IPS-18a (cell line): Measurements from ENCODE around the gene WDPCP.
"Not testable (repeated sequence)": the region's sequence is repeated elsewhere in the genome, so short reads cannot be mapped to it uniquely, and the experiment has no call there.

Experiments used
- H3K27ac ChIP-seq: one replicate; pipeline ENCODE4 v1.5.1; 2013; ENCODE audit warnings: low read length
- H3K27me3 ChIP-seq: one replicate; pipeline ENCODE4 v1.6.1; 2013; ENCODE audit warnings: mild to moderate bottlenecking, low read length; ENCODE audit not compliant: control insufficient read depth, insufficient read depth
- H3K36me3 ChIP-seq: one replicate; pipeline ENCODE4 v1.6.1; 2013; ENCODE audit warnings: low read depth, low read length; ENCODE audit not compliant: control insufficient read depth
- H3K4me1 ChIP-seq: one replicate; pipeline ENCODE4 v1.6.1; 2013; ENCODE audit warnings: low read depth, low read length; ENCODE audit not compliant: control insufficient read depth
- H3K4me3 ChIP-seq: one replicate; pipeline ENCODE4 v1.5.1; 2013; ENCODE audit warnings: low read length
- H3K9ac ChIP-seq: one replicate; pipeline ENCODE4 v1.6.1; 2013; ENCODE audit warnings: mild to moderate bottlenecking, low read length, moderate library complexity
- H3K9me3 ChIP-seq: one replicate; pipeline ENCODE4 v1.6.1; 2013; ENCODE audit warnings: low read depth, low read length; ENCODE audit not compliant: control insufficient read depth

The WDPCP gene

GRCh38 chr2:63399156-63399555 lies 189.1 kb downstream of the WDPCP start:
- H3K4me1 ChIP-seq, result no peaks in the 10 kb centered on the region
- H3K36me3 ChIP-seq, result no peaks in the 10 kb centered on the region
- H3K4me3 ChIP-seq, result no peak overlapping the region
- no peaks in the 10 kb centered on the region for H3K27me3 ChIP-seq
- H3K27ac ChIP-seq, result no peak overlapping the region
- H3K9me3 ChIP-seq, result no peaks in the 10 kb centered on the region
- H3K9ac ChIP-seq, result no peak overlapping the region

GRCh38 chr2:63379451-63379850 lies 208.8 kb downstream of the WDPCP start:
- Histone ChIP-seq H3K4me3 (no peak overlapping the region), H3K27me3 (no peaks in the 10 kb centered on the region), H3K4me1 (peaks cover 14% of the 10 kb centered on the region), H3K9ac (no peak overlapping the region), H3K9me3 (no peaks in the 10 kb centered on the region), H3K36me3 (no peaks in the 10 kb centered on the region), H3K27ac (no peak overlapping the region)

DNA sequence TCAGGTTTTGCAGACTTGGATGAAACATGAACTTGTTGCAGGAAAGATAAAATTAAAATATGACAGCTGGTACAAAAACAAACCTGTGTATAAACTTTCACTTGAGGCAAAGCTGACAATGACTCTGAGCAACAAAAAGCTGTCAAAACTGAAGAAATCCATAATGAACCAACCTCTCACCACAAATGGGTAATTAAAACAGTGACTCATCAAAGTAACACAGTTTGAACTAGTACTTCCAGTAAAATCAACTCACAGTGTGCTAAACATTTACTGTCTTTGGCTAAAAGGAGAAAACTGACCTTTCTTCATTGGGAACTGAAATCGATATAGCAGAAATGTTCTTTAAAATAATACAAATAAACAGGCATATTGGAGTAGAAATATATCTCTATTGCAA lies 209.7 kb downstream of the WDPCP start:
- no peaks in the 10 kb centered on the region for H3K36me3 ChIP-seq
- no peak overlapping the region for H3K4me3 ChIP-seq
- no peaks in the 10 kb centered on the region for H3K9me3 ChIP-seq
- no peaks in the 10 kb centered on the region for H3K27me3 ChIP-seq
- no peak overlapping the region for H3K9ac ChIP-seq
- H3K27ac ChIP-seq, result no peak overlapping the region
- H3K4me1 ChIP-seq, result peaks cover 14% of the 10 kb centered on the region

- H3K27ac ChIP-seq, result no peak overlapping the region
- H3K27me3 ChIP-seq, result no peaks in the 10 kb centered on the region
- no peaks in the 10 kb centered on the region for H3K36me3 ChIP-seq
- no peaks in the 10 kb centered on the region for H3K9me3 ChIP-seq
- H3K9ac ChIP-seq, result no peak overlapping the region
- no peak overlapping the region for H3K4me3 ChIP-seq
- H3K4me1 ChIP-seq, result peaks cover 11% of the 10 kb centered on the region
Measured at GRCh38 chr2:63374341-63374740, 213.9 kb downstream of the WDPCP start.

DNA sequence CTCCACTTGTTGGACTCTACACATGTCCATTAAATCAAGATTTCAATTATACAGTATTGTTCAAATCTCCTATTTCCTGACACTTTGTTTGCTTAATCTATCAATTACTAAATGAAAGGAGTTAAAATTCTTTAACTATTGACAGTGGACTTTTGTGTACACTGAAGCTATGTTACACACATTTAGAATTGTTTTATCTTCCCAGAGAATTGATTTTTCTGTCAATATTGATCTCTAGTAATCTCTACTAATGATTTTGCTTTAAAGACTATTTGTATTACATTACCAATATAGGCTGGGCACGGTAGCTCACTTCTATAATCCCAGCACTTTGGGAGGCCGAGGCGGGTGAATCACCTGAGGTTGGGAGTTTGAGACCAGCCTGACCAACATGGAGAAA lies 215.7 kb downstream of the WDPCP start:
- H3K9ac ChIP-seq, result no peak overlapping the region
- H3K27me3 ChIP-seq, result no peaks in the 10 kb centered on the region
- no peaks in the 10 kb centered on the region for H3K36me3 ChIP-seq
- H3K4me3 ChIP-seq, result no peak overlapping the region
- no peaks in the 10 kb centered on the region for H3K4me1 ChIP-seq
- no peak overlapping the region for H3K27ac ChIP-seq
- H3K9me3 ChIP-seq, result no peaks in the 10 kb centered on the region

DNA sequence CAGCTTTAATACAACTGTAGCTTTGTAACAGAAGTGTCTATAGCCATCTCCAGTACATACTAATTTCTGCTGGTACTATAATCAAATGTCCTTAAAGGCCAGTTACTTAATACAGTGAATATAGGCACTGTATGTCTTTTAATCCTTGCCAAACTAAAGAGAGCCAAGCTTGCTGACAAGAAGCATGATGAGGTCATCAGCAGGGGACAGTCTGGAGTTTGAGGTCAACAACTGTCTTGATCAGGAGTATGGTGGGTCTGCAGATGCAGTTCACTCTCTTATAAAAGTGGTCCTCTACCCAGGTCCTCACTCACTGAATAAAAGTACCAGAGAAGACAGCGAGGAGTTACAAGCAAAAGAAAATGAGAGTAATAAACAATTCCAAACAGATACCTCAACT lies 219.1 kb downstream of the WDPCP start:
- H3K4me1 ChIP-seq, result no peaks in the 10 kb centered on the region
- no peak overlapping the region for H3K9ac ChIP-seq
- H3K4me3 ChIP-seq, result no peak overlapping the region
- no peaks in the 10 kb centered on the region for H3K9me3 ChIP-seq
- no peaks in the 10 kb centered on the region for H3K36me3 ChIP-seq
- H3K27me3 ChIP-seq, result no peaks in the 10 kb centered on the region
- H3K27ac ChIP-seq, result no peak overlapping the region

- Histone ChIP-seq H3K4me1 (no peaks in the 10 kb centered on the region), H3K9ac (no peak overlapping the region), H3K27ac (no peak overlapping the region), H3K9me3 (no peaks in the 10 kb centered on the region), H3K36me3 (no peaks in the 10 kb centered on the region), H3K4me3 (no peak overlapping the region), H3K27me3 (no peaks in the 10 kb centered on the region)
Measured at GRCh38 chr2:63364866-63365265, 223.4 kb downstream of the WDPCP start.

GRCh38 chr2:63357722-63358121 lies 230.6 kb downstream of the WDPCP start:
- H3K9me3 ChIP-seq, H3K4me3 ChIP-seq, H3K4me1 ChIP-seq, H3K27ac ChIP-seq, H3K27me3 ChIP-seq, H3K36me3 ChIP-seq, H3K9ac ChIP-seq: not testable (repeated sequence)

- Histone ChIP-seq H3K9me3 (peaks cover 8% of the 10 kb centered on the region), H3K4me3 (no peak overlapping the region), H3K9ac (no peak overlapping the region), H3K27me3 (no peaks in the 10 kb centered on the region), H3K4me1 (peaks cover 6% of the 10 kb centered on the region), H3K36me3 (no peaks in the 10 kb centered on the region), H3K27ac (no peak overlapping the region)
Measured at GRCh38 chr2:63347361-63347760, 240.9 kb downstream of the WDPCP start.

- Histone ChIP-seq H3K9me3 (peaks cover 8% of the 10 kb centered on the region), H3K4me3 (no peak overlapping the region)
Measured at GRCh38 chr2:63346411-63346810, 241.9 kb downstream of the WDPCP start.

GRCh38 chr2:63345285-63345633 lies 243.0 kb downstream of the WDPCP start:
- Histone ChIP-seq H3K27ac (no peak overlapping the region), H3K9me3 (peaks cover 8% of the 10 kb centered on the region), H3K9ac (no peak overlapping the region), H3K27me3 (no peaks in the 10 kb centered on the region), H3K4me1 (peaks cover 6% of the 10 kb centered on the region), H3K36me3 (no peaks in the 10 kb centered on the region), H3K4me3 (no peak overlapping the region)

More at GRCh38 chr2:63346411-63346810, 241.9 kb downstream of the WDPCP start:
- peaks cover 6% of the 10 kb centered on the region for H3K4me1 ChIP-seq
- H3K9ac ChIP-seq, result no peak overlapping the region
- H3K36me3 ChIP-seq, result no peaks in the 10 kb centered on the region
- H3K27ac ChIP-seq, result no peak overlapping the region
- H3K27me3 ChIP-seq, result no peaks in the 10 kb centered on the region

DNA sequence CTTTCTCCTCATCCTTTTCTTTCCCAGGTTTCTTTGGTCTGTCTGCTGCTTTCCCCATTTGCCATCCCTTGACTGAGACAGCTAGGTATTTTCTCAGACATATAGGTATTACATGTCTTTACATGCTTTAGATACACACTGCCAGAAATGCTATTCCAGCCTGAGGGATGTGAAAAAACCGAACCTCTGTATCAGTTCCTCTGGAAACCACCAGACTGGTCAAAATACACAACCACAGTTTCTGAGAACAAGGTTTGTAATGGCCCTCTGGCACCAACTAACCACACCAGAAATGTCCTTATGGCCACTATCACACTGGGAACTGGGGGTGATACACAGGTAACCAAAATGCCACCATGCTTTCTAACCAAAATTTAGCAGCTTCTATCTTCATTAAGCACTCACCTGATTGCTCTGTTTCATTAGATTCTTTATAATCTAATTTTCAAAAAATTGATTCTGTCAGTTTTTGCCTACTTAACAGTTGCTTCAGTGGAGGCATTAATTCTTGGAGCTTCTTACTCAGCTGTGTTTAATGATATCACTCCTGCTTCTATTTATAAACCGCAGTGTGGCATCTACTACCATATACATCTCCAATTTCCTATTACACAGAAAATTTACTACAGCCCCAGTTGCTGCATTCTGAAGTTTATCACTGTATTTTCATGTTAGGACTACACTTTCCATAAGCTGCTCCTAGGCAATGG lies 243.5 kb downstream of the WDPCP start:
- H3K36me3 ChIP-seq, result no peaks in the 10 kb centered on the region
- peaks cover 6% of the 10 kb centered on the region for H3K4me1 ChIP-seq
- no peak overlapping the region for H3K9ac ChIP-seq
- no peak overlapping the region for H3K27ac ChIP-seq
- H3K9me3 ChIP-seq, result peaks cover 8% of the 10 kb centered on the region
- no peak overlapping the region for H3K4me3 ChIP-seq
- H3K27me3 ChIP-seq, result no peaks in the 10 kb centered on the region
